GM10266 (cell line): Measurements from ENCODE around the gene RIN3.

ENCODE experiments used
- DNase-seq: peaks from one replicate; pipeline ENCODE4 v3.0.0; 2012; ENCODE audit errors: extremely low spot score
- TF ChIP-seq, protein P1 (sequence below): IDR thresholded peaks from 2 replicates; pipeline ENCODE4 v1.5.1; 2012; ENCODE audit warnings: mild to moderate bottlenecking, low read depth; ENCODE audit not compliant: control insufficient read depth, insufficient read depth; ENCODE audit errors: missing control alignments

Gene RIN3

GRCh38 chr14:92494512-92494911 lies 19.1 kb upstream of the RIN3 start:
- DNase-seq = no peak
- TF ChIP-seq, protein P1, sequence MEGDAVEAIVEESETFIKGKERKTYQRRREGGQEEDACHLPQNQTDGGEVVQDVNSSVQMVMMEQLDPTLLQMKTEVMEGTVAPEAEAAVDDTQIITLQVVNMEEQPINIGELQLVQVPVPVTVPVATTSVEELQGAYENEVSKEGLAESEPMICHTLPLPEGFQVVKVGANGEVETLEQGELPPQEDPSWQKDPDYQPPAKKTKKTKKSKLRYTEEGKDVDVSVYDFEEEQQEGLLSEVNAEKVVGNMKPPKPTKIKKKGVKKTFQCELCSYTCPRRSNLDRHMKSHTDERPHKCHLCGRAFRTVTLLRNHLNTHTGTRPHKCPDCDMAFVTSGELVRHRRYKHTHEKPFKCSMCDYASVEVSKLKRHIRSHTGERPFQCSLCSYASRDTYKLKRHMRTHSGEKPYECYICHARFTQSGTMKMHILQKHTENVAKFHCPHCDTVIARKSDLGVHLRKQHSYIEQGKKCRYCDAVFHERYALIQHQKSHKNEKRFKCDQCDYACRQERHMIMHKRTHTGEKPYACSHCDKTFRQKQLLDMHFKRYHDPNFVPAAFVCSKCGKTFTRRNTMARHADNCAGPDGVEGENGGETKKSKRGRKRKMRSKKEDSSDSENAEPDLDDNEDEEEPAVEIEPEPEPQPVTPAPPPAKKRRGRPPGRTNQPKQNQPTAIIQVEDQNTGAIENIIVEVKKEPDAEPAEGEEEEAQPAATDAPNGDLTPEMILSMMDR = no peak

GRCh38 chr14:92495027-92495426 lies 18.6 kb upstream of the RIN3 start:
- no peak for DNase-seq

DNA sequence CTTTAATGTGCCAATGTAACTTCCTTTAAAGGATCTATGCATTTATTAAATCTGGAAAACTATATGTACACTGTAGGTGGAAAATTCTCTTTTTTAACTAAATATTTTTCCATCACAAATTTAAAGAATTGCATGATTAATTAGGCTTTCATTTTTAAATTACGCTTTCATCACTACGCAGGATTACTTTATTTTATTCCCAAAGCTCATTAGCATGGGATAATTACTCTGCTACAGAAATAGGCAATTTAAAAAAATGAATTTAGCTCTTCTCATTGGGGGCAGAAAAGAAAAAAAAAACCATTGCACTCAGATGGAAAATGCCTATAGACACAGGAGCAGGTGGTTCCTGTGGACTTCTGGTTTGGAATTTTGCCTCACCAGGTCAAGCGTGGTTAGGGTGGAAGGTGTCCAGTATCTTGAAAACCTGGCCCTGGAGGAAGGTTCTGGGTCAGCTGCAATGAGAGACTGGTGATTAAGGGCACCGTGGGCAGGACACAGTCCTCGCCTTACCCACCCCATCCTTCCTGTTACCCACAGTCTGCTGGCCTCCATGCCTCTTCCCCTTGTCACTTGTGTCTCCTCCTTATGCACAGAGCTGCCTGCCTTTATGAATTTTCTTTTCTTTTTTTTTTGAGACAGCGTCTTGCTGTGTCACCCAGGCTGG lies 17.3 kb upstream of the RIN3 start:
- DNase-seq = no peak
- TF ChIP-seq, protein P1 = no peak

More at GRCh38 chr14:92495027-92495426, 18.6 kb upstream of the RIN3 start:
- TF ChIP-seq, protein P1 = no peak

DNA sequence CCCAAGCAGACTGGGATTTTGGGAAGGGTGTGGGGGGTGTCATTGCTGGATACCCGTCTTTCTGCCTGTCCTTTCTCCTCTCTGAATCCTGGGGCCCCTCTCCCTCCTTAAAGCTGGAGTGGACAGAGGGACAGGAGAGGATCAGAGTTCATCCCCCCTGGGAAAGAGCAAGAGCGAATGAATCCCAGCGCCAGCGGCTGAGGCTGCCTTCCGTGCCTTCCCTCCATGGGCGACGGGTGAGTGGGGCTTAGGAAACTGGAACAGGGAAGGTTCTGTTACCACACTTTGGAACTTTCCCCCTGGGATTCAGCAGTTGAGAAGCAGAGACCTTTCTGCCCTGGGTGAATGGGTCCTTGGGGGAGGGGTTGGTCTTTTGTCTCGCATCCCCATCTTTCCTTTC lies 16.2 kb upstream of the RIN3 start:
- TF ChIP-seq, protein P1 = no peak
- DNase-seq = no peak

DNA sequence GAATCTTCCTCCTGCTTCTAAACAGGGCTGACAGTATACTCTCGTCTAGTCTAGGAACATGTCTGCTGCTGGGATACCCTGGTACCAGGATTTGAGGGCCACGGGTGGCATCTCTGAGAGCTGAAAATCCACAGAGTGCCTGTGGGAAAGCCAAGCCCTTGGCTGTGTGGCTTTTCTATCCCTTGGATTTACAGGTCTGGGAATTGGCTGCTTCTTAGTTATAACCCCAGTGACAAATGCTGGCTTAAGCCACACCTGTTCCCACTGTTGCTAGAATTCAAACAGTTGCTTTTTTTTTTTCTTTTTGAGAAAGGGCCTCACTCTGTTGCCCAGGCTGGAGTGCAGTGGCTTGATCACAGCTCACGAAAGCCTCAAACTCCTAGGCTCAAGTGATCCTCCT lies 14.3 kb upstream of the RIN3 start:
- TF ChIP-seq, protein P1 = no peak
- no peak for DNase-seq

DNA sequence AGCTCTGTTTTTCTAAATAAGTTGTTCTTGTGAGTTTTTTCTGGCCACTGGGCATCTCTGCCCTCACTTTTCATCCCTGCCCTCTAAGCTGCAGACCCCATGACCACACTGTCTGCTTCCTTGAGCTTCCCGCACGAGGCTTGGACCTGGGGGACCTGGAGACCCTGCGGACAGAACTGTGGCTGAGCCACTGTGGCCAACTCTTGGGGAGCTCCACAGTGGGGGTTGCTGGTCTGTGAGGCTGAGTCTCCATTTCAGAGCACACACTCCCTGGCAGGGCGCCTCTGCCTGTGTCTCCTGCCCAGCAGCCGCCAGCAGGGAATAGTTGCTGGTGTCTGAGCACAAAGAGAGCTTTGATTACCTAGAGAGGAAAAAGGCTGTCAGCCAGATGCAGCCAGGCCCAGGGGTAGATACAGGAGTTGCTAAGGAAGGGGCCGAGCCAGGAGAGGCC lies 13.1 kb upstream of the RIN3 start:
- DNase-seq = no peak

DNA sequence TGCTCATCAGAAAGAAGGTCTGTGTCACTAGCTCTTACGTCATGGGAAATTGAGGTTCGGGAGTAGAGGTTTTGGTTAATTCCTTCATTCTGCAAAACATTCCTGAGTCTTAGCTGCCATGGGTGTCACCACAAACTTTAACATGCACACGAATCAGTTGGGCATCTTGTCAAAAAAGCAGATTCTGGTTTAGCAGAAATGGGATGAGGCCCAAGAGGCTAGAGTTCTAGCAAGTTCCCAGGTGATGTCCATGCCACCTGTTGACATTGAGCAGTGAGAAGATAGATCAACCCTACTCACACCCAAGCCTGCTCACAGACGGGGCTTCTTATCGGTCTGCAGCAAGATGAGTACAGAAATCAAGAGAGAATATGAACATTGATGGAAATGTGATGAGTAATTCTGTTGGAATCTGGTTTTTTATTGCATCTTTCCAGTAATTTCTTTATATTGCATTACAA lies 11.7 kb upstream of the RIN3 start:
- TF ChIP-seq, protein P1 = no peak
- no peak for DNase-seq

More for the DNA sequence above, 13.1 kb upstream of the RIN3 start:
- TF ChIP-seq, protein P1 = no peak
